Endothelial cell of umbilical vein (primary cell): ENCODE measurements around the gene CCL14. TPM values are rescaled to one million over a fixed set of nuclear protein-coding genes. Genes with fewer than 3 reads are reported as not detected.

Experiments
- BruUV-seq: library from RNA; stranded (reverse); fragments of 400-500 nt; replicated peaks from 2 replicates; lab custom pipeline; 2021; lab: Mats Ljungman, UMichigan
- CTCF ChIA-PET: fragments of 300-600, 350-600 bp; sonication (Branson Sonifier 250); formaldehyde crosslinking; loops from one replicate; lab custom pipeline; 2021; ENCODE audit warnings: antibody characterized with exemption, inconsistent platforms; lab: Charles Lee
- POLR2A ChIA-PET: fragments of 300-600, 350-600 bp; sonication (Branson Sonifier 250); formaldehyde crosslinking; loops from one replicate; lab custom pipeline; 2021; ENCODE audit warnings: antibody characterized with exemption, inconsistent platforms; lab: Charles Lee
- DNase-seq: peaks from one replicate; pipeline ENCODE4 v3.0.0-alpha.2; 2011; ENCODE audit warnings: low read depth, low spot score
- FAIRE-seq: peaks from 2 replicates; lab custom pipeline; 2011; peaks lifted over from hg19 to GRCh38; lab: Jason Lieb, UNC
- H2AFZ ChIP-seq: 2 replicates; pipeline ENCODE4 v1.6.0; 2012; ENCODE audit warnings: low read depth, low read length, control low read depth, inconsistent platforms
- H3K27ac ChIP-seq: 2 replicates; pipeline ENCODE4 v1.5.1; 2011; ENCODE audit warnings: low read depth, mild to moderate bottlenecking, control low read depth, low read length, moderate library complexity; ENCODE audit not compliant: insufficient read depth
- H3K27me3 ChIP-seq, 2 experiments: 2 replicates each; pipeline versions ENCODE4 v1.6.0 to v1.6.1; 2011; ENCODE audit warnings: low read length in 2 of 2, mixed read lengths in 1 of 2; ENCODE audit not compliant: control insufficient read depth in 2 of 2, insufficient read depth in 2 of 2
- H3K36me3 ChIP-seq, 2 experiments: 2 replicates in 1 of 2; 3 replicates in 1 of 2; pipeline ENCODE4 v1.5.1; 2011; ENCODE audit warnings: low read length in 2 of 2, mild to moderate bottlenecking in 1 of 2, moderate library complexity in 1 of 2; ENCODE audit not compliant: control insufficient read depth in 2 of 2, insufficient read depth in 2 of 2; ENCODE audit errors: extremely low read depth in 1 of 2
- H3K4me1 ChIP-seq: 3 replicates; pipeline ENCODE4 v1.5.1; 2011; ENCODE audit warnings: mild to moderate bottlenecking, low read length; ENCODE audit not compliant: control insufficient read depth, insufficient read depth; ENCODE audit errors: extremely low read depth
- H3K4me2 ChIP-seq: 2 replicates; pipeline ENCODE4 v1.6.1; 2011; ENCODE audit warnings: low read length, control low read depth, mixed read lengths; ENCODE audit not compliant: insufficient read depth
- H3K4me3 ChIP-seq, 3 experiments: fragments of 200-600 bp in 1 of 3; sonication (generic), shearing (Covaris generic) in 1 of 3; replicated peaks in 1 of 3; 2 replicates each; pipeline ENCODE4 v1.5.1; 2011 to 2016; ENCODE audit warnings: control low read depth in 3 of 3, low read length in 3 of 3, mild to moderate bottlenecking in 2 of 3, inconsistent platforms in 1 of 3, low read depth in 1 of 3, moderate library complexity in 1 of 3; ENCODE audit not compliant: insufficient read depth in 1 of 3
- H3K79me2 ChIP-seq: 2 replicates; pipeline ENCODE4 v1.6.0; 2012; ENCODE audit warnings: low read length, inconsistent platforms; ENCODE audit not compliant: control insufficient read depth, insufficient read depth
- H3K9ac ChIP-seq: replicated peaks from 2 replicates; pipeline ENCODE3; 2011; ENCODE audit warnings: low read length, control low read depth; ENCODE audit not compliant: insufficient read depth; ENCODE audit errors: extremely low read depth
- H3K9me1 ChIP-seq: replicated peaks from 3 replicates; pipeline ENCODE4 v1.6.0; 2011; ENCODE audit warnings: mild to moderate bottlenecking, low read length; ENCODE audit not compliant: control insufficient read depth, insufficient read depth; ENCODE audit errors: extremely low read depth
- H3K9me3 ChIP-seq: replicated peaks from 2 replicates; pipeline ENCODE4 v1.5.1; 2012; ENCODE audit warnings: low read length, inconsistent platforms; ENCODE audit not compliant: control insufficient read depth, insufficient read depth
- H4K20me1 ChIP-seq: replicated peaks from 2 replicates; pipeline ENCODE3; 2011; ENCODE audit warnings: mild to moderate bottlenecking, low read length; ENCODE audit not compliant: control insufficient read depth, insufficient read depth; ENCODE audit errors: extremely low read depth
- EZH2 ChIP-seq: IDR thresholded peaks from 2 replicates; pipeline ENCODE4 v1.6.1; 2012; ENCODE audit warnings: borderline replicate concordance, low read depth, mild to moderate bottlenecking, moderate library complexity, low read length, inconsistent platforms; ENCODE audit not compliant: severe bottlenecking
- FOS ChIP-seq: IDR thresholded peaks from 2 replicates; pipeline ENCODE4 v1.6.1; 2011; ENCODE audit warnings: mild to moderate bottlenecking, low read length, moderate library complexity, borderline replicate concordance; ENCODE audit not compliant: insufficient read depth
- GATA2 ChIP-seq: IDR thresholded peaks from 2 replicates; pipeline ENCODE4 v1.7.0; 2011; ENCODE audit warnings: low read depth, mild to moderate bottlenecking, moderate library complexity, mixed read lengths, low read length; ENCODE audit not compliant: insufficient read length, insufficient read depth
- JUN ChIP-seq: IDR thresholded peaks from 2 replicates; pipeline ENCODE4 v1.6.1; 2011; ENCODE audit warnings: borderline replicate concordance, low read depth; ENCODE audit not compliant: insufficient read length, insufficient read depth
- MAX ChIP-seq: IDR thresholded peaks from 2 replicates; pipeline ENCODE4 v1.6.1; 2011; ENCODE audit not compliant: insufficient read depth, insufficient read length
- MYC ChIP-seq: IDR thresholded peaks from one replicate; pipeline ENCODE4 v1.6.1; 2011; ENCODE audit warnings: mild to moderate bottlenecking, low read depth, low read length
- POLR2A ChIP-seq: IDR thresholded peaks from 2 replicates; pipeline ENCODE4 v1.6.1; 2012; ENCODE audit warnings: low read depth, mild to moderate bottlenecking, control low read depth, low read length
- POLR2AphosphoS5 ChIP-seq: IDR thresholded peaks from 2 replicates; pipeline ENCODE4 v1.6.1; 2012; ENCODE audit warnings: low read depth, mild to moderate bottlenecking, control low read depth, low read length, moderate library complexity; ENCODE audit not compliant: insufficient read depth
- dilution Hi-C: fragments of 300-500 bp; cut with MboI; formaldehyde crosslinking; loops from one replicate; pipeline ENCODE4 v1.15.0; 2019; ENCODE audit warnings: low sequenced_read_pairs; ENCODE audit not compliant: extremely low pct_ligation_motif_present
- intact Hi-C: fragments of 100-400 bp; cut with micrococcal nuclease; formaldehyde crosslinking; loops from one replicate; pipeline ENCODE4 v1.10.0; 2022
- polyA plus RNA-seq, 4 experiments: library from polyadenylated mRNA; depleted of rRNA in 3 of 4; stranded (reverse) in 3 of 4; unstranded in 1 of 4; fragments of >200 nt; gene quantifications; 2 replicates each; pipeline versions ENCODE4 v1.2.1 to v1.2.3, GENCODE V29; 2011 to 2012; ENCODE audit warnings: missing spikeins in 1 of 4
- total RNA-seq: library from RNA; stranded (reverse); gene quantifications from 2 replicates; pipeline ENCODE4 v1.2.3, GENCODE V29; 2021
- TF ChIP-seq, protein P1 (sequence below), 2 donors: IDR thresholded peaks; 1 replicate in 1 of 2; 2 replicates in 1 of 2; pipeline ENCODE4 v1.5.1; 2011; ENCODE audit warnings: low read length in 2 of 2, mild to moderate bottlenecking in 2 of 2, moderate library complexity in 2 of 2, control low read depth in 1 of 2, inconsistent platforms in 1 of 2, low read depth in 1 of 2; ENCODE audit not compliant: insufficient read depth in 1 of 2; ENCODE audit errors: extremely low read depth in 1 of 2

Gene CCL14
- total and polyA plus RNA-seq, 2 donors (not counting 3 experiments of a cell fraction or from before 2014, with no cell fraction given): 21.3 to 25.8 TPM

DNA sequence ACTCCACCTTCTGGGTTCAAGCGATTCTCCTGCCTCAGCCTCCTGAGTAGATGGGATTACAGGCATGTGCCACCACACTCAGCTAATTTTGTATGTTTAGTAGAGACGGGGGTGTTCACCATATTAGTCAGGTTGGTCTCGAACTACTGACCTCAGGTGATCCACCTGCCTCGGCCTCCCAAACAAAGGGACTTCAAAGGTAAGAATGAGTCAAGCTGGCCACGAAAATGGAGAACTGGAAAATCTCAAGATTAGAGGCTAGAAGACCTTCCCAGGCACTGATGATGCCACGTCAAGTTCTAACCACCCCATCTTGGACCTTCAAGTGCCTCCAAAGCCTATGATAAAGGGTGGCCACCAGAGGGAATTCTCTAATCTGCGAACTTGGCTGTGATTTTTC is 16.1 kb upstream of the CCL14 start:
- H2AFZ ChIP-seq: no peak overlapping the region
- no peak overlapping the region for H3K4me3 ChIP-seq
- H4K20me1 ChIP-seq: no peaks in the 10 kb centered on the region
- no peak overlapping the region for H3K4me2 ChIP-seq
- no peaks in the 10 kb centered on the region for H3K36me3 ChIP-seq
- H3K27me3 ChIP-seq: peaks cover 0 to 2% of the 10 kb centered on the region in 2 experiments
- dilution Hi-C loops (no loop called here), intact Hi-C loops (no loop called here)
- TF ChIP-seq POLR2A: no peak
- no peak for TF ChIP-seq MYC
- no peak for TF ChIP-seq POLR2AphosphoS5
- TF ChIP-seq, protein P1, sequence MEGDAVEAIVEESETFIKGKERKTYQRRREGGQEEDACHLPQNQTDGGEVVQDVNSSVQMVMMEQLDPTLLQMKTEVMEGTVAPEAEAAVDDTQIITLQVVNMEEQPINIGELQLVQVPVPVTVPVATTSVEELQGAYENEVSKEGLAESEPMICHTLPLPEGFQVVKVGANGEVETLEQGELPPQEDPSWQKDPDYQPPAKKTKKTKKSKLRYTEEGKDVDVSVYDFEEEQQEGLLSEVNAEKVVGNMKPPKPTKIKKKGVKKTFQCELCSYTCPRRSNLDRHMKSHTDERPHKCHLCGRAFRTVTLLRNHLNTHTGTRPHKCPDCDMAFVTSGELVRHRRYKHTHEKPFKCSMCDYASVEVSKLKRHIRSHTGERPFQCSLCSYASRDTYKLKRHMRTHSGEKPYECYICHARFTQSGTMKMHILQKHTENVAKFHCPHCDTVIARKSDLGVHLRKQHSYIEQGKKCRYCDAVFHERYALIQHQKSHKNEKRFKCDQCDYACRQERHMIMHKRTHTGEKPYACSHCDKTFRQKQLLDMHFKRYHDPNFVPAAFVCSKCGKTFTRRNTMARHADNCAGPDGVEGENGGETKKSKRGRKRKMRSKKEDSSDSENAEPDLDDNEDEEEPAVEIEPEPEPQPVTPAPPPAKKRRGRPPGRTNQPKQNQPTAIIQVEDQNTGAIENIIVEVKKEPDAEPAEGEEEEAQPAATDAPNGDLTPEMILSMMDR (IDR thresholded peaks at IDR 0.05; ENCODE audit: extremely low read depth in 1 of 2, insufficient read depth in 1 of 2, low read depth in 1 of 2, low read length in 2 of 2): no peak
- H3K4me1 ChIP-seq: no peaks in the 10 kb centered on the region
- no peaks in the 10 kb centered on the region for H3K9me3 ChIP-seq
- no peaks in the 10 kb centered on the region for H3K9me1 ChIP-seq
- ChIA-PET CTCF (interaction anchor here (0.9 kb wide), 1 partner anchor 27 kb away, joined by 3 read pairs; no protein-coding TSS in a partner anchor), POLR2A (no interaction called here)
- DNase-seq (no peak), FAIRE-seq (no peak)
- no peaks in the 10 kb centered on the region for H3K79me2 ChIP-seq
- no TSS peak for BruUV-seq
- H3K9ac ChIP-seq: no peak overlapping the region
- no peak overlapping the region for H3K27ac ChIP-seq

GRCh38 chr17:36001862-36002603 is 15.5 kb upstream of the CCL14 start:
- TF ChIP-seq POLR2AphosphoS5 (no peak), POLR2A (no peak), FOS (no peak), MYC (no peak), MAX (no peak), EZH2 (no peak), JUN (no peak), GATA2 (no peak)
- TF ChIP-seq, protein P1 (IDR thresholded peaks at IDR 0.05; ENCODE audit: extremely low read depth in 1 of 2, insufficient read depth in 1 of 2, low read depth in 1 of 2, low read length in 2 of 2): no peak
- H3K79me2 ChIP-seq: no peaks in the 10 kb centered on the region
- intact Hi-C loops: no loop called here

More at GRCh38 chr17:36001862-36002603, 15.5 kb upstream of the CCL14 start:
- POLR2A ChIA-PET: no interaction called here
- no peaks in the 10 kb centered on the region for H3K9me3 ChIP-seq
- no peak overlapping the region for H3K27ac ChIP-seq
- no peaks in the 10 kb centered on the region for H3K36me3 ChIP-seq
- no peak for DNase-seq
- no peaks in the 10 kb centered on the region for H4K20me1 ChIP-seq
- H3K4me3 ChIP-seq: no peak overlapping the region
- BruUV-seq: no TSS peak
- H3K4me1 ChIP-seq: no peaks in the 10 kb centered on the region
- no peak overlapping the region for H3K9ac ChIP-seq
- CTCF ChIA-PET: interaction anchor here (0.7 to 1.9 kb wide), 4 partner anchors 9 to 70 kb away, joined by 3 to 10 read pairs (median 6); no protein-coding TSS in a partner anchor
- H3K4me2 ChIP-seq: no peak overlapping the region
- no peaks in the 10 kb centered on the region for H3K9me1 ChIP-seq
- H3K27me3 ChIP-seq: peaks cover 0 to 2% of the 10 kb centered on the region in 2 experiments
- no peak for FAIRE-seq
- H2AFZ ChIP-seq: no peak overlapping the region
- dilution Hi-C loops: no loop called here
